Activated CD4-positive, alpha-beta T cell treated with anti-CD3 and anti-CD28 coated beads for 24 hours (primary cell): ENCODE measurements around the gene KL.

ENCODE experiments used
- DNase-seq, 2 donors: peaks; one replicate each; pipeline ENCODE4 v3.0.0-alpha.2; 2020; ENCODE audit warnings: low read depth in 2 of 2

Gene KL

DNA sequence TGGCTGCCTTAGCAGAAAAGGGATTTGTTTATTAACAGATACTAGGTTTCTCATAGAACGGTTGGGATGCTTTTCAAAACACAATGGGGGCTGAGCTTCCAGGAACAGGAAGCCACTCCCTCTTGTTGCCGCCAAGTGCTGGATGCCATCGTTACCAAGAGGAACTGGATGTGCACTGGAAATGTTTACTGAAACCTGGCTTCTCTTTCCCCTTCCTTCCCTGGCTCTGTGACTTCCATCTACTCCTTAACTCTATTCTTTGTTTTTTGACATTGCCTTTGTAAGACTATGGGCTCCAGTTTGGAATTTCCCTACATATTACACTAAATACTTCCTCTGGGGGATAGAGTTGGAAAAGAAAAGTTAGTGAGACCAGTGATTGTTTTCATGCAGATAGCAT is 11.7 kb upstream of the KL start:
- no peak for DNase-seq

DNA sequence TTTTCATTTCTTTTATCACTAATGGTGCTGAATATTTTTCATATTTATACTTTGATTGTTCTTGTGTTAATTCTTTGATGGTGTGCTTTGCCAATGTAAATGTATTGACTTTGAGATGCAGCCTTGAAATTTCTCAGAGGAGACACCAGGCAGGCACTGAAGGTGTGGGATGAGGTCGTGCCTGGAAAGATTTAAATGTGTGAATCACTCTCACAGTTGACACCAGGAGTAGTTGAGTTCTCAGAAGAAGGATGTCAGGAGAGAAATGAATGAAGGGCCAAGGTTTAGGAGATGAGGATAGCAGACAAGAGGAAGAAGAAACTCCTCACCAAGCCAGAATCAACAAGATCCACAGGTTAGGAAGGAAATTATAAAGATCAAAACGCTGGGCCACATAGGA is 10.1 kb upstream of the KL start:
- DNase-seq = no peak

DNA sequence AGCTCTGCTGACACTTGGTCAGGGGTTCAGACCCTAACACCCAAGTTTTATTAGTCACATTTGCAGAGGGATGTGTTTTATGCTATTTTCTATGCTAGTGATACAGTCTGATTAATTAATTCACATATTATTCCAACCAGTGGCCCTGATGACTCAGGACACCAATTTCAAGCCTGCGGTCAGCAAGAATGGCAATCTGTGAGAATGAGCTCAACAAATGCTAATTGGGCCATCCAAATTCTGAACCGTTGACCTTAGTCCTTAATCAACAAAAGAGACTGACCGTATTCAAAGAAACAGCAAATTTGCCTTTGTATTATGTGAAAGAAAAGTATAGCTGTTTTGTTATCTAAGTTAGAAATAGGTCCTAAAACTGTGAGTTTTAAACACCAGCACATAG is 9.6 kb upstream of the KL start:
- no peak for DNase-seq

DNA sequence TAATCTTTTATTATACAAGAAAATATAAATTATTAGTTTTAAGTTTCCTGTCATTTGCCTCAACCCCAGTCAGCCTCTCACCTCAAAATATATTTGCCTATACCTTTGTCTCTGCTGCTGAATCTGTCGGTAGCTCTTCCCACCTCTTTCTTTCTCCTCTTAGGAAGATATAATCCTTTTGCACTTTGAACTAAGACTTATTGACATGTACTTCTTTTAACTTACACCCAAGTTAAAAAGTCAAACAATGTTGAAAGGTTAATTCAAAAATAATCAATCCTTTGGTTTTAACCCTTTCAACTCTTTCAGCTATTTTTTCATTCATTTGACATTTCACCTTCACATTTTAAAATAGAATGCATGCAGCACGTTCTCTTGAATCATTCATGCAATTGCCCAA is 9.0 kb upstream of the KL start:
- no peak for DNase-seq

DNA sequence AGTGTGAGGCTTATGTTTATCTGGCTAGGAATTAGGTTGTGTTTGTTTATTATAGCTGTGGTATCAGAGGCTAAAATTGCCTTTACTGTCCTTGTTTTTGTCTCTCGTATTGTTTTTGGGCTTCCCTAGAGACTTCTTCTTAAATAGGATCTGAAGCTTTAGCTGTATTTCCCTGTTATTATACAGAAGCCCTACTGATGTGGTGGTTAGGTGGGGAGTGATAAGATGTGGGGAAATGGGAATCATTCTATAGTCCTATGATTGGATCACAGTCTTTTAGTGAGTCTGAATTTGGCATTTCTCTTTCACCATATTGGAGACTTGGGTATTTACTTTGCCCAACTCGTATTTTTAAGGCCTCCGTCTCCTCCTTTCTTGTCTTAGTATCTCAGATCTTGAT is 8.3 kb upstream of the KL start:
- DNase-seq = no peak

DNA sequence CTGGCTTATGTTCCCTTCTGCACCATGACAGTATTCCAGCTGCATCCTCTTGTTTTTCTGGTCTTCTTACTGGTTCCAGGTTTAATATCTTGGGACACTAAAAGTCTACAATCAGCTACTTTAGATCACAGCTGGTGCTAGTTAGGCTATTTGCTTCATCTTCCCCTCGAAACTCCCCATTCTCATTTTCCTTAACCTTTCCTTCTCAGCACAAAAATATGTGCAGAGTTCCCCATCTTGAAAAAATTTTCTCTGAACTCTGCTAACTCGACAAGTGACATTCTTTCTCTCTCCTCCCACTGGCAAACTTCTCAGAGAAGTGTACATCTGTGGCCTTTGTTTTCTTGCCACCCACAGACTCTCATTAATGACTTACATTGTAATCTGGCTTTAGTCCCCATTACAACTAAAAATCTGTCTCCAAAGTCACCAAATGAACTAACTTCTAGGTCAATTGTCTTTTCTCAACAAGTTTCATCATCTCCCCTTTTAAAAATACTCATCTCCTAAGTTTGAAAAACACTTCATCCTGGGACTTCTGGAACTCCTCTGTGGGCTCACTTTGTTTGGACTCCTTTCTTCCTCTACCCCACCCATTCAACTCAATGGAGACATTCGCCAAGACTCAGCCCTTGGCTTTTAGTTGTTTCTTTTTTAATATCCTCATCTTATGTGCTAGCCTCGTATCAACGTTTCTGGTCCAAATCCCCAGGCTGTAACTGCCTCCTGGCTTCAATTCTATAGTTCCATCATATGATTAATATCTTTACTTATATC is 7.1 kb upstream of the KL start:
- DNase-seq = no peak

DNA sequence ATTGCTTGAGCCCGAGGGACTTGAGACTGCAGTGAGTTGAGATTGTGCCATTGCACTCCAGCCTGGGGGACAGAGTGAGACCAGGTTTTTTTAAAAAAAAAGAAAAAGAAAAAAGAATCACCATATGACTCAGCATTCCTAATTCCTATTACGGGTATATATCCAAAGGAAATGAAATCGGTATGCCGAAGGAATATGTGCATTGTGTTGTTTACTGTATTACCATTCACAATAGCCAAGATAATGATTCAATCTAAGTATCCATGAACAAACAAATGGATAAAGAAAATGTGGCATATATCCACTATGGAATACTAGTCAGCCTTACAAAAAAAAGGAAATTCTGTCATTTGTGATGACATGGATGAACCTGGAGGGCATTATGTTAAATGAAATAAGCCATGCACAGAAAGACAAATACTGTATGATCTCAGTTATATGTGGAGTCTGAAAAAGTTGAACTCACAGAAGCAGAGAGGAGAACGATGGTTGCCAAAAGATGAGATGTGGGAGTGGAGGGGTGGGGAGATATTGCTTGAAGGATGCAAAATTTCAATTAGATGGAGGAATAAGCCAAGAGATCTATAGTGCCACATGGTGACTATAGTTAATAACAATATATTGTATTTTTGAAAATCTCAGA is 4.3 kb upstream of the KL start:
- DNase-seq = no peak

DNA sequence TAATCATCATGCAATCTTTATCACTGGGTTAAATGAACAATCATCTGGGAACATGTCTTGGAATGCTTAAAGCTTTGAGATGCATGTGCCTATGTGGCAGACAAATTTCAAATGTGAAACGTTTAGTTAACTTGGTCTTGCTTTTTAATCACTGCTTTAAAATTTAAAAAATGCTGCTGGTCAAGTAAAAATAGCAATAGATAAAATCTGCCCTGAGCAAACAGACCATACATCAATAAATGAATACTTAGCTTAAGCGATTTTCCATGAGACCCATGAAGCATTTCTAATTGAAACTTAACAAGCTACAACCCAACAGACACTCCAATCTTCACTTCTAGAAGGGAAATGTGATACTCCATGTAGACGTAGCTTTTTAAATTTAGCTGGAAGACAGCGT is 1.9 kb upstream of the KL start:
- no peak for DNase-seq

DNA sequence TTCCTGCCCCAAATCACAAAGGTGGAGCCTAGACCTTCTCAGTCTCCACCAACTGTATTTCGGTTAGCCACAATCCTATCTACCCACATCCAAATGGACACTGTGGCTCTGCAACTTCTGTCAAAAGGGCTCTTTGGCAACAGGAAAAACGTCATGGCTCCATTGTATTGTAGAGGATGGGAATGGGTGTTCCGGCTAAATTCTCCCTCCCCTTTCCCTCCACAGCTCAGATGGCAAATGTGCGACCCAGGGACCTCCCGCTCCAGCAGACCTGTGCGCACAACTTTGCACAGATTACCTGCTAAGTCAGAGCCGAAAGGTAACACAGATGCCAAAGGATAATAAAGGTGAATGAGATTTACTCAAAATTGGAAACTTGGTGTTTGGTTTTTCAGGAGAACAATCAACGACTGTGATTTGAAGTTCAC is 968 bp upstream of the KL start:
- DNase-seq = no peak

DNA sequence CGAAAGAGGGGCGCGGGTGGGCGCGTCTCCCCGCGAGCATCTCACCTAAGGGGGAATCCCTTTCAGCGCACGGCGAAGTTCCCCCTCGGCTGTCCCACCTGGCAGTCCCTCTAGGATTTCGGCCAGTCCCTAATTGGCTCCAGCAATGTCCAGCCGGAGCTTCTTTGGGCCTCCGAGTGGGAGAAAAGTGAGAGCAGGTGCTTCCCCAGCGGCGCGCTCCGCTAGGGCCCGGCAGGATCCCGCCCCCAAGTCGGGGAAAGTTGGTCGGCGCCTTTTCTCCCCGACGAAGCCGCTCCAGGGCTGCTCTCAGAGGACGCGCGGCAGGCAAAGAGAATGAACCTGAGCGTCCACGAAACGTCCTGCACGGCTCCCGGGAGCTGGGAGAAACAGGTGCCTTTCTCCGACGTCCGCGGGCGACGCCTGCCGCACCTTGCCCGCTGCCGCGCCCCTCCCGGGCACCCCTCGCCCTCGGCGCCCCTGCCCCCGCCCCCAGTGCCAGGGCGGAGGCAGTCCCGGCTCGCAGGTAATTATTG is 366 bp upstream of the KL start:
- DNase-seq = no peak

DNA sequence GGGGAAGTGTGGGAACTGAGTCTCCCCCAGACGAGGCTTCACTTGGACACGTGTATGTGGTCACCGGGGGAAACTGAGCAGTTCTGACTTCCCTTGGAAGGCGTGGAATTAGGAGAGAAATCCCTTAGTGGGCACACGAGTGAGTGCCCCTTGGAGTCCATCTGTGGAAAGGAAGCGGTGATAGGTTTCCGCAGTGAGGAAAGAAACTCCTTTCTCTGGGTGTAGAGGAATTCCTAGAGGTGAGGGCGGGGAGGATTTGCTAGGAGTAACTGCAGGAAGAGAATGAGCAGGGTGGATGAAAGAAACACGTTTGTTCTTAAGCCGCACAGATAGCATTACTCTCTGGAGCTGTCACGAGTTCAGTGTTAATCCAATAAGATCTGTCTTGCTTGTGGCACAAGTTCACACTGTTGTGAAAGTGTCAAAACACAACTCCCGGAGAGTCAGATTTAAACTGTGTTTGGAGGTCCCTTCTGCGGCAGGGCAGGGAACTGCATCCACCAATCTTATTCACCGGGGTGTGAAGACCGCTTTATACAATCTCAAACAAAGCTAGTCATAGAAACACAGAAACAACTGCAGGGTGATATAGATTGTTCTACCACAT is 1.2 kb downstream of the KL start:
- no peak for DNase-seq

DNA sequence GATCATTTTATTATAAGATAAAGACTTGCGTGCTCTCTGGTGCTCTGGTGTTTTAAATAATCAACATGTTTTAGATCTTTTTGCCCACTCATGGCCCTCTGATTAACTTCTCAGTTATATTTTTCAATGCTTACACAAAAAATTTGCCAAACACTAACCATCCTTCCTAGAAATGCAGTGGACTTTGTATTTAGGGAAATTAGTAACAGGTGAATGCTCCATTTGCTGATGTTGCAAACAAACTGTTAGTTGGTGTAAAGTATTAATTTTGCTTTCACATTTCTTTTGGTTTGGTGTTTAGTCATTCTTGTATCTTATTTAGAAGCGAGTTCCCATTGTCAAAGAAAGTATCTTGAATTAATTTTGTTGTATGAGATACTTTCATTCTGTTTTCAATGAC is 2.7 kb downstream of the KL start:
- no peak for DNase-seq

DNA sequence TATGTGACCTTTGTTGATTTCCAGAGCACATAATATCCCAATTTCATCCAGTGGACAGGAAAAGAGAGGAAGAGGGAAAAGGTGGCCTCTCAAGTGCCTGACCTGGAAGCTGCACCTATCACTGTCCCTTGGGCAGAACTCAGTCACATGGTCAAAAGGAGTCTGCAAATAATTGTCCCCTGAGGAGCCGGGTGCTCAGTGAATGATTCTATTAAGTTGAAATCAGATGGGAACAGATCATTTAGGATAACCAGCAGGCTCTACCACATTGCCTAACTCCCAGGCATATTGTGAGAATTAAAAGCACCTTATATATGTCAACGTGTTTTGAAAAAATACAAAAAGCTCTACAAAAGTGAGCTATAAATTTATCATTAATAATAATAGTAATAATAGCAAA is 6.8 kb downstream of the KL start:
- no peak for DNase-seq

DNA sequence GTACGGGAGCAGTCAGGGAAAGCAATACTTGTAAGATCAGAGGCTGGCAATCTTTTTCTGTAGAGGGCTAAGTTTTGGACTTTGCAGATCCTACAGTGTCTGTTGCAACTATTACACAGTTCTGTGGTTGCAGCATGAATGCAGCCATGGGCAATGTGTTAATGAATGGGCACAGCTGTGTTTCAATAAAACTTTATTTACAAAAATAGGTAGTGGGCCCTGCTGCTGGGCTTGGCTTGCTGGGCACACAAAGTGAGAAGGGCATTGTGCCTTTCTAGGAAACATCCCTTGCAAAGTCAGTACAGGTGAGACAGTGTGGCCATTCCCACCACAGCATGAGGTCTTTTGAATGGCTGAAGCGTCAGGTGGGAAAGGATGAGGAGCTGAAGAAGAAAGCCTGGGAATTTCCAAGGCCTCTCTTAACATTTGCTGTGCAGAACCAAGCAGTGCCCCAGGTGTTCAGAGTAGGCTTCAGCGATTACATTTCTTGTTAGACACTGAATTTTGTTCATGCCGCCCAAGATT is 9.1 kb downstream of the KL start:
- no peak for DNase-seq

DNA sequence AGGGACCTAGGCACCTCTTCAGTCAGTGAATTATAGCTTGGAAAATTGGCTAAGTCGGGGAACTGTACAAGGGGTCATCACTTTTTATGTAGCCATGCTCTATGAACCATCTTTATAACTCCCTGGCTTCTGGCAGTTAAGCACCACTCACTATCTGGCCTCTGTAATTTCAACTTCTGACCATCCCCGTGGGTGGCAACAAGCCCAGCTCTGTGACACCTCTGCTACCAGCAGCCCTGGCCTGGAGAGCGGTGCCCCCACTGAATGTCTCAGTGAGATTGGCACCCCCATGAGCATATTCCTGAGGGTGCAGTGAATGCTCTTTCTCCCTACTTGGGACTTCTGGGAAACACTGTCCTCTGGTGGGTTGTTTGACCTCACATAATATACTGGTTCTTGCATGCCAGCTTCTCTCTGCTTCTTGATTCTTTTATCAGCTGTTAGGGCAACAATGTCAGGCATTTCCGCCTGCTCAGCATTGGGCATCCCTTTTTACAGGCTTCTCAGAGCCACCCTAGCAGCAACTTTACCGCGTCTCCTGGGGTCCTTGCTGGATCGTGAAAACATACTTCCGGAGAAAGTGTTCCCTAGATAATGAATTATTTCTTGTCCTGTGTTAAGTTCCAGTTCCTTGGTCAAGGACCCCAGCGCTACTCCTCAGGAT is 10.4 kb downstream of the KL start:
- DNase-seq = no peak

DNA sequence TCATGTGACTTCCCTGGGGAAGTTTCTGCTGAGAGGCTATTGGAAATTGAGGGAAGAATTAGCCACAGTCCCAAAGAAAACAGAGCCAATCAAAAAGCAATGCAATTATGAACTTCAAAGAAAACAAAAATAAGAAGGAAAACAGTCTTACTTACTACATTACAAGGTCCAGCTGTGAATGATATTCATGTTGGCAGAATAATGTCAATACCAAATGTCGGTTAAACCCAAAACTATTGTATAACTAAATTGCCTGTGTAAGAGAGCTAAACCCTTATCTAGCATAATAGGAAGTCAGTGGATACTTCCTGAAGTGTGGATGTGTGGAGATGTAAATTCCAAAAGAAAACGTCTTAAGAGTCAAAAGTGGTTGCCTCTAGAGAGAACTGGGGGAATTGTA is 12.4 kb downstream of the KL start:
- no peak for DNase-seq

DNA sequence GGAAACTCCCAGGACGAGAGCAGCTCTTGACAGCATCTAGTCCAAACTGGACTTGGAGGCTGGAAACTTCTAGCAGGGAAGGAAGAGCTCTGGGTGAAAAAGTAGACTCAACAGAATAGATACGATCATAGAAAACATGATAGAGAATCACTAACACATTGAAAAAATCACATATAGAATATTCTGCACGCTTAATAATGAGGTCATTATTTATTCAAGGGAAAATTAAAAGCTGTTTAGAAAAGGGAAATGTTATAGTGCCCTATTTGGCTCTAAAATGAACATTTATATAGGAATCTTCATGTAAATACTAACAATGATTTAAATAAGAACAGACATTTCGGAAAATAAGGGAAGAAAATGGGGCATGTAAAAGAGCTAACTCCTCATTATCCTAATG is 15.1 kb downstream of the KL start:
- no peak for DNase-seq

DNA sequence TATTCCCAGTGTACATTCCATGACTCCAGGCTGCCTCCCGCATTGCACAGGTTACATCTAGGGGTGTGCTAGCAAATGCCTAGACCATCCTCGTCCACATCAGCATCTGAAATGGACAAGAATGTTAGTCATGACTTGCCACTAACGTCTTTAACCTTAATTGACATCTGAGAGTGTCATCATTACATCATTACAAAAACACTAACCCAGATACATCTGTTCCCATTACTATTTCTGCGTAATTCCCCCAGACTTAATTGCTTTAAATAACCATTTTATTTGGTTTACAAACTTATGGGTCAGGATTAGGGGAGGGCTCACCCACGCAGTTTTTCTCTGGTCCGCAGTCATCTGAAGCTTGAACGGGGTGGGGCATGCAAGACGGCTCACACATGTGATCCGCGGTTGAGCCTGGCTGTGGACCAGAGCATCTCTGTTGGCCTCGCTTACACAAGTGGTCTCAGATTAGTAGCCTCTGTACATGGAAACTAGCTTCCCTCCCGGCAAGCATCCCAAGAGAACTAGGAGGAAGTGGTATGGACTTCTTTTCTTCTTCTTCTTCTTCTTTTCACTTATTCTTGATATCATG is 15.9 kb downstream of the KL start:
- no peak for DNase-seq

DNA sequence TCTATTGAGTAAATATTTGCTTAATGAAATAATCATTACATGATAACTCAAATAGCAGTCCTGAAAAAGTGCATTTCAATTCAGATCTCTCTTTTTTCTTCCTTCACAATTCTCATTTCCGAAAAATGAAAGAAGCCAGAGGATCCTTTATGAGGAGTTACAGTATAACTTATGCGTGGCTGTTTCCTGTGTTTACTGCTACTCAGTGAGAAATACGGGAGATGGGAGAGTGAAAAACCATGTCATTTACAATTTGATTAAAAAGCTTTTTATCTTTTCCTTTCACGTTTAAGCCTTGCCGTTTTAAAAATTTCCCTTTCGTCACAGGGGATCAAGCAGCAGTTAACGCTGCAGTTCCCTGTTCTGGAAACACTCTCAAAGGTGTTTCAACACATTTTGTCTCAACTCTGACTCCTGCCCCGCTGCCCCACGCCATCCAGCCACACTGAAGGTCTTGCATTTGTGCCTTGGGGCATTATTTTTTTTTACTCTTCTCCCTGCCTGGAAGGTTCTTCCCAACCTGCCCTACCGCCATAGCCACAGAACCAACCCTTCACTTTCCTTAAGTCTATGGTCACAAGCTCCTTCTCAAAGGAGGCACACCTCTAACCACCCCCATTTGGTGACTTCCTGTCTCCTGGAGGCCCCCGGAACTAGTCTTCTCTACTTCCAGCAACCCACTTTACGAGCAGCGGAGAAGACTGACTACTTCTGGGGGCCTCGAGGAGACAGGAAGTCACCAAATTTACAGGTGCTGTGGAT is 17.0 kb downstream of the KL start:
- DNase-seq = no peak

DNA sequence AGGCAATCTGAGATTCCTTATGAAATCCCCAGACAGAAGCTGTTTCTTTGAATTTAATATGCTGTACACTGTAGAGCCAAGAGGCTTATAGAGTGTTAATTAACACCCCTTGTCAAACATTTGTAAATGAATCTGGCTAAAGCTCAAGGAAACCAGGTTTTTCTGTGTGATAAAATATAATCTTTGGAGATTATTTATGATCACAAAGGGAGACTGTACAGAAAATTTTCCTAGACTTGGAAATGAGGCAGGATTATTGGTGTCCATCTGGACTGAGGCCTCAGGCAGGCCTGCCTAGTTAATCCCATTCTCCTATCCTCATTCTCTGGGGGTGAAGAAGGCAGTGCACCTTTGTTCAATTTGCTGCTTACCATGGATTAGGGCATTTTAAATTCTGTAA is 17.8 kb downstream of the KL start:
- DNase-seq = no peak

DNA sequence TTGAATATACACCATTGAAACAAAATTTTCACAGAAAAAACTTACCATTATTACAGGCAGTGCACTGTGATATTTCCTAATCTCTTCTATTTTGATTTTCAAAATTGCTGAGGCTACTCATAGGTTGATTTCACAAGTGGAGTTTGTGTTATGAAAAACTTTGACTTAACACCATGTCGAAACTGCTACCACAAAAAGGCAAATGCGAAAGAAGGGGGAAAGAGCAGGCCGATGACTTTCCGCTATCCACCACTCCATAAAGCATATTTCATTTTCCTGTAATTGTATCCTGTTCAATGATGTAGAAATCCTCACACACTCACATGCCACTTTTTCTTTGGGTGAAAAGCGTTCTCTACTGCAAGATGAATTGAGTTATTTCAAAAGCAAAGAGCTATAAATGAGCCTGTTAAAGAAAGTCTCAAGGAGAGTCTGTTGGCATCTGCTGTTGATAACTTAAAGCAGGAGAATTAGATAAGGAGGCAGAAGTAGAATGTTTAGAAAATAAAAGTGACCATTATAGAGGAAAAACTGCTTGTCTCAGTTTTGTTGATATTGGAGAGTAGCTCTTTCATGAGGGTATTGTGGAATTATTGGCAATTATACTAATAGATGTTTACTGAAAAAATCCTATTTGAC is 18.8 kb downstream of the KL start:
- DNase-seq = no peak
